ENCODE data around the gene GPSM3.

Gene GPSM3

GRCh38 chr6:32153564-32154513, 38.6 kb downstream of the GPSM3 start, which contains the start of gene PPT2:
Gene PPT2 (plus strand): TSS chr6:32154141. CDS start chr6:32154595, 454 bp downstream.
- peak within 1 kb of the TSS; percentile 83 for H3K27ac Mint-ChIP-seq (ENCODE audit: low read depth)
- H3K4me1 Mint-ChIP-seq, result peaks cover 56% of the 10 kb centered on the region
- DNase-seq (ENCODE audit: low spot score in 2 of 2) (peak; percentile 52 to 65), ATAC-seq (replicated peaks; ENCODE audit: extremely low read depth, poor library complexity, severe bottlenecking) (peak; percentile 79)
- peaks cover 27% of the 10 kb centered on the region for H3K27me3 Mint-ChIP-seq
- peak within 1 kb of the TSS; percentile 87 for H3K4me3 Mint-ChIP-seq
- no peaks in the 10 kb centered on the region for H3K9me3 Mint-ChIP-seq
- H3K36me3 Mint-ChIP-seq (ENCODE audit: insufficient read depth), result peaks cover 13% of the 10 kb centered on the region

- H3K27ac Mint-ChIP-seq (ENCODE audit: low read depth), result peak overlapping the region; percentile 83
- H3K9me3 Mint-ChIP-seq, result no peaks in the 10 kb centered on the region
- peaks cover 36% of the 10 kb centered on the region for H3K27me3 Mint-ChIP-seq
- ATAC-seq (replicated peaks; ENCODE audit: extremely low read depth, poor library complexity, severe bottlenecking) (no peak), DNase-seq (ENCODE audit: low spot score in 2 of 2) (no peak)
- H3K36me3 Mint-ChIP-seq (ENCODE audit: insufficient read depth), result peaks cover 14% of the 10 kb centered on the region
- peaks cover 60% of the 10 kb centered on the region for H3K4me1 Mint-ChIP-seq
- H3K4me3 Mint-ChIP-seq, result peak overlapping the region; percentile 87
Measured at GRCh38 chr6:32152769-32153563, 39.5 kb downstream of the GPSM3 start.

- ATAC-seq (replicated peaks; ENCODE audit: extremely low read depth, poor library complexity, severe bottlenecking) (no peak), DNase-seq (ENCODE audit: low spot score in 2 of 2) (no peak)
- peak within 1 kb of the TSS; percentile 87 for H3K4me3 Mint-ChIP-seq
- peaks cover 12% of the 10 kb centered on the region for H3K36me3 Mint-ChIP-seq (ENCODE audit: insufficient read depth)
- H3K27me3 Mint-ChIP-seq, result peaks cover 42% of the 10 kb centered on the region
- peak within 1 kb of the TSS; percentile 83 for H3K27ac Mint-ChIP-seq (ENCODE audit: low read depth)
- H3K4me1 Mint-ChIP-seq, result peaks cover 68% of the 10 kb centered on the region
- H3K9me3 Mint-ChIP-seq, result no peaks in the 10 kb centered on the region
Measured at GRCh38 chr6:32151863-32152768, 40.3 kb downstream of the GPSM3 start, which contains the start of gene PRRT1. Gene PRRT1 (minus strand): TSS chr6:32151939. CDS start chr6:32151827, 112 bp downstream.

GRCh38 chr6:32151181-32151862, 41.1 kb downstream of the GPSM3 start:
- peaks cover 12% of the 10 kb centered on the region for H3K36me3 Mint-ChIP-seq (ENCODE audit: insufficient read depth)
- H3K27me3 Mint-ChIP-seq, result peaks cover 50% of the 10 kb centered on the region
- peak overlapping the region; percentile 5 for H3K4me3 Mint-ChIP-seq
- no peak overlapping the region for H3K27ac Mint-ChIP-seq (ENCODE audit: low read depth)
- no peaks in the 10 kb centered on the region for H3K9me3 Mint-ChIP-seq
- peaks cover 68% of the 10 kb centered on the region for H3K4me1 Mint-ChIP-seq
- ATAC-seq (replicated peaks; ENCODE audit: extremely low read depth, poor library complexity, severe bottlenecking) (no peak), DNase-seq (ENCODE audit: low spot score in 2 of 2) (no peak)

GRCh38 chr6:32149932-32150870, 42.2 kb downstream of the GPSM3 start:
- DNase-seq (ENCODE audit: low spot score in 2 of 2) (no peak), ATAC-seq (replicated peaks; ENCODE audit: extremely low read depth, poor library complexity, severe bottlenecking) (no peak)
- peaks cover 12% of the 10 kb centered on the region for H3K36me3 Mint-ChIP-seq (ENCODE audit: insufficient read depth)
- no peaks in the 10 kb centered on the region for H3K9me3 Mint-ChIP-seq
- H3K4me1 Mint-ChIP-seq, result peaks cover 62% of the 10 kb centered on the region
- H3K27ac Mint-ChIP-seq (ENCODE audit: low read depth), result no peak overlapping the region
- peaks cover 58% of the 10 kb centered on the region for H3K27me3 Mint-ChIP-seq
- no peak overlapping the region for H3K4me3 Mint-ChIP-seq

GRCh38 chr6:32149092-32149755, 43.2 kb downstream of the GPSM3 start:
- Mint-ChIP-seq H3K27ac (ENCODE audit: low read depth) (peak overlapping the region; percentile 82), H3K36me3 (ENCODE audit: insufficient read depth) (peaks cover 9% of the 10 kb centered on the region), H3K9me3 (no peaks in the 10 kb centered on the region), H3K4me1 (peaks cover 52% of the 10 kb centered on the region), H3K27me3 (peaks cover 58% of the 10 kb centered on the region), H3K4me3 (peak overlapping the region; percentile 76)
- DNase-seq (ENCODE audit: low spot score in 2 of 2), result no peak
- no peak for ATAC-seq (replicated peaks; ENCODE audit: extremely low read depth, poor library complexity, severe bottlenecking)

GRCh38 chr6:32148289-32149091, 44.0 kb downstream of the GPSM3 start:
- Mint-ChIP-seq H3K36me3 (ENCODE audit: insufficient read depth) (peaks cover 5% of the 10 kb centered on the region), H3K27me3 (peaks cover 58% of the 10 kb centered on the region), H3K9me3 (no peaks in the 10 kb centered on the region), H3K27ac (ENCODE audit: low read depth) (peak overlapping the region; percentile 82), H3K4me3 (peak overlapping the region; percentile 76), H3K4me1 (peaks cover 45% of the 10 kb centered on the region)
- peak; percentile 55 for ATAC-seq (replicated peaks; ENCODE audit: extremely low read depth, poor library complexity, severe bottlenecking)
- peak; percentile 54 to 59 for DNase-seq (ENCODE audit: low spot score in 2 of 2)

GRCh38 chr6:32147401-32148132, 44.9 kb downstream of the GPSM3 start:
- no peaks in the 10 kb centered on the region for H3K9me3 Mint-ChIP-seq
- H3K27ac Mint-ChIP-seq (ENCODE audit: low read depth), result no peak overlapping the region
- no peak overlapping the region for H3K4me3 Mint-ChIP-seq
- DNase-seq (ENCODE audit: low spot score in 2 of 2) (no peak), ATAC-seq (replicated peaks; ENCODE audit: extremely low read depth, poor library complexity, severe bottlenecking) (no peak)
- peaks cover 37% of the 10 kb centered on the region for H3K4me1 Mint-ChIP-seq
- H3K36me3 Mint-ChIP-seq (ENCODE audit: insufficient read depth), result peaks cover 5% of the 10 kb centered on the region
- H3K27me3 Mint-ChIP-seq, result peaks cover 58% of the 10 kb centered on the region

- no peak for DNase-seq (ENCODE audit: low spot score in 2 of 2)
Measured at GRCh38 chr6:32146687-32147086, 45.8 kb downstream of the GPSM3 start.

More at GRCh38 chr6:32146687-32147086, 45.8 kb downstream of the GPSM3 start:
- peaks cover 5% of the 10 kb centered on the region for H3K36me3 Mint-ChIP-seq (ENCODE audit: insufficient read depth)
- H3K4me1 Mint-ChIP-seq, result peaks cover 30% of the 10 kb centered on the region
- H3K4me3 Mint-ChIP-seq, result no peak overlapping the region
- no peaks in the 10 kb centered on the region for H3K9me3 Mint-ChIP-seq
- ATAC-seq (replicated peaks; ENCODE audit: extremely low read depth, poor library complexity, severe bottlenecking), result no peak
- H3K27me3 Mint-ChIP-seq, result peaks cover 63% of the 10 kb centered on the region
- H3K27ac Mint-ChIP-seq (ENCODE audit: low read depth), result no peak overlapping the region

Data from central memory CD8-positive, alpha-beta T cell (primary cell).